PC-3 (cell line): Measurements from ENCODE around the gene CSF1. TPM values are rescaled to one million over a fixed set of nuclear protein-coding genes. Genes with fewer than 3 reads are reported as not detected.

ENCODE experiments used
- ATAC-seq: fragments of 200-7000 bp; cut with Tn5 transposase; 2 replicates; pipeline ENCODE4 v1.9.1; 2020; ENCODE audit warnings: mild to moderate bottlenecking, moderate library complexity
- BruUV-seq: library from RNA; stranded (reverse); fragments of 400-500 nt; replicated peaks from 2 replicates; lab custom pipeline; 2021; lab: Mats Ljungman, UMichigan
- CTCF ChIA-PET: fragments of 300-600 bp; sonication (Branson Sonifier 250); formaldehyde crosslinking; loops from one replicate; lab custom pipeline; 2022; ENCODE audit warnings: antibody characterized with exemption; lab: Charles Lee
- POLR2A ChIA-PET: fragments of 300-600 bp; sonication (Branson Sonifier 250); formaldehyde crosslinking; loops from one replicate; lab custom pipeline; 2022; ENCODE audit warnings: antibody characterized with exemption; ENCODE audit not compliant: unreplicated experiment; lab: Charles Lee
- DNase-seq: peaks from one replicate; pipeline ENCODE4 v3.0.0-alpha.2; 2015
- H2AFZ ChIP-seq: fragments of 300-600 bp; sonication (generic); 2 replicates; pipeline ENCODE4 v1.6.0; 2016; ENCODE audit warnings: antibody characterized with exemption, low read length
- H3F3A ChIP-seq: fragments of 300-600 bp; sonication (generic); one replicate; pipeline ENCODE4 v1.6.0; 2017; ENCODE audit warnings: antibody characterized with exemption, low read length, control low read depth, mild to moderate bottlenecking; ENCODE audit not compliant: unreplicated experiment
- H3K27ac ChIP-seq: fragments of 300-600 bp; sonication (generic); 2 replicates; pipeline ENCODE4 v1.5.1; 2016; ENCODE audit warnings: mild to moderate bottlenecking, low read length
- H3K27me3 ChIP-seq: fragments of 300-600 bp; sonication (generic); 2 replicates; pipeline ENCODE4 v1.6.1; 2016; ENCODE audit warnings: low read length, mixed read lengths
- H3K36me3 ChIP-seq: fragments of 300-600 bp; sonication (generic); 2 replicates; pipeline ENCODE4 v1.6.1; 2016; ENCODE audit warnings: low read depth, mixed run types, low read length, mixed read lengths
- H3K4me1 ChIP-seq: fragments of 300-600 bp; sonication (generic); 2 replicates; pipeline ENCODE4 v1.5.1; 2016; ENCODE audit warnings: low read length; ENCODE audit not compliant: insufficient read depth
- H3K4me2 ChIP-seq: fragments of 300-600 bp; sonication (generic); 2 replicates; pipeline ENCODE4 v1.6.0; 2016; ENCODE audit warnings: low read length
- H3K4me3 ChIP-seq: fragments of 300-600 bp; sonication (generic); 2 replicates; pipeline ENCODE4 v1.5.1; 2016; ENCODE audit warnings: mild to moderate bottlenecking, low read length, mixed read lengths
- H3K79me2 ChIP-seq: fragments of 300-600 bp; sonication (generic); 2 replicates; pipeline ENCODE4 v1.6.1; 2017; ENCODE audit warnings: low read length, mixed read lengths
- H3K9ac ChIP-seq: fragments of 300-600 bp; sonication (generic); 2 replicates; pipeline ENCODE4 v1.6.0; 2016; ENCODE audit warnings: mild to moderate bottlenecking, low read length
- H3K9me2 ChIP-seq: fragments of 300-600 bp; sonication (generic); replicated peaks from 2 replicates; pipeline ENCODE4 v1.6.1; 2016; ENCODE audit warnings: mixed run types, low read length, mixed read lengths
- H3K9me3 ChIP-seq: fragments of 300-600 bp; sonication (generic); 2 replicates; pipeline ENCODE4 v1.6.1; 2016; ENCODE audit warnings: low read length, mixed read lengths
- H4K20me1 ChIP-seq: fragments of 300-600 bp; sonication (generic); 2 replicates; pipeline ENCODE4 v1.6.1; 2016; ENCODE audit warnings: low read length, mixed read lengths
- EZH2 ChIP-seq: fragments of 300-600 bp; sonication (generic); IDR thresholded peaks from one replicate; pipeline ENCODE4 v1.6.1; 2017; ENCODE audit warnings: antibody characterized with exemption, mild to moderate bottlenecking, low read length; ENCODE audit not compliant: unreplicated experiment
- EZH2phosphoT487 ChIP-seq: fragments of 300-600 bp; sonication (generic); IDR thresholded peaks from 2 replicates; pipeline ENCODE4 v1.6.1; 2018; ENCODE audit warnings: mild to moderate bottlenecking, antibody characterized with exemption, low read length, borderline replicate concordance
- intact Hi-C: fragments of 100-400 bp; cut with micrococcal nuclease; formaldehyde crosslinking; loops from 2 replicates; pipeline ENCODE4 v1.9.0; 2023
- total RNA-seq: library from RNA; depleted of rRNA; stranded (reverse); fragments of >200 nt; gene quantifications from 2 replicates; pipeline ENCODE4 v1.2.3, GENCODE V29; 2014
- TF ChIP-seq, protein P1 (sequence below): fragments of 300-600 bp; sonication (generic); conservative IDR thresholded peaks from 2 replicates; pipeline ENCODE4 v1.5.1; 2017; ENCODE audit warnings: antibody characterized with exemption, low read depth, mild to moderate bottlenecking, low read length

Gene CSF1
- total RNA-seq, 1 experiment from 2014 or later = 2.0 TPM

DNA sequence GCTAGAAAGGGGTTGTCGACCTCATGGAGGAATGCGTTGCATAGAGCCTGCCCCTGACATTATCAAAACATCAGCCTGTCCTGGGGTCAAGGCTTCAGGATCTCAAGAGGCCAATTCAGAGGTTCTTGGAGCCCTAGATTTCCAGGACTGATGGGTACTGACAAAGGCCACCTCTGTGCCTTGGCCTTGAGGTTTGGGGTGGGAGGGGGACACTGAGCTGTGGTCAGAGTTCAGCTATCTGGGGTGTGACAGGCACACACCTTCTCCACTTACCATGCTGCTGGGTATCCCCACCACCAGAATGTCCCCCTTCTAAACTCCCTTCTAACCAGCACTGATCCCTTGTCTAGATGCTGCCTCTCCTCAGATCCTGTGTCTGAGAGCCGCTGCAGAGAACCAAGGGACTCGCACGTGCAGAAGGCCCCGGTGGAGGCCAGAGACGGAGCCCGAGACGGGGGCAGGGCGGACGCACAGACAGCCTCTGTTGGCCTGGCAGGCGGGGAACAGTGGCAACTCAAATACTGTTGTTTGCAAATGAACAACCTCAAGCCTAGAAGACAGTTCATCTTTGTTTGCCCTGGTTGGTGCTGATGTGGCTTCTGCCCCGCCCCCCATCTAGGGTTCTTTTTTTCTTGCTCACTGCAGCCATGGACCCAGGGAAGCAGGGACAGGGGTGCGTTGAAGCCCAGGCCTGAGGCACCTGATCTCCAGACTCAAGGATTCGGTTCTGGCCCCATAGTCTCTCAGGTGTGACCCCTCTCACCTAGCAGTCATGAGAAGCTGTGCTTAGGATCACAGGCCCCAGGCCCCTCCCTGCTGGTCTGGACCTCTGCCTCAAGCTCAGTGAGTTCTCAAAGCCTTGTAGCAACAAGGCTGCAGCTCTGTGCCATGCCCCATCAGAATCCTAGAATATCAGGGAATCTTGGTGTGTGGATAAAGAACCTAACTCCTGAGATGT is 28.1 kb upstream of the CSF1 start:
- DNase-seq (no peak), ATAC-seq (no peak)
- no TSS peak for BruUV-seq
- Histone ChIP-seq H3K36me3 (no peaks in the 10 kb centered on the region), H3K9me3 (no peaks in the 10 kb centered on the region), H3K9me2 (no peaks in the 10 kb centered on the region), H3K4me3 (no peak overlapping the region), H3F3A (no peaks in the 10 kb centered on the region), H4K20me1 (no peaks in the 10 kb centered on the region), H2AFZ (no peak overlapping the region), H3K4me2 (no peak overlapping the region), H3K79me2 (no peaks in the 10 kb centered on the region), H3K27me3 (no peaks in the 10 kb centered on the region), H3K4me1 (no peaks in the 10 kb centered on the region), H3K27ac (no peak overlapping the region), H3K9ac (no peak overlapping the region)
- CTCF ChIA-PET = no interaction called here
- intact Hi-C loops = no loop called here
- TF ChIP-seq EZH2phosphoT487 = no peak
- no peak for TF ChIP-seq EZH2
- TF ChIP-seq, protein P1, sequence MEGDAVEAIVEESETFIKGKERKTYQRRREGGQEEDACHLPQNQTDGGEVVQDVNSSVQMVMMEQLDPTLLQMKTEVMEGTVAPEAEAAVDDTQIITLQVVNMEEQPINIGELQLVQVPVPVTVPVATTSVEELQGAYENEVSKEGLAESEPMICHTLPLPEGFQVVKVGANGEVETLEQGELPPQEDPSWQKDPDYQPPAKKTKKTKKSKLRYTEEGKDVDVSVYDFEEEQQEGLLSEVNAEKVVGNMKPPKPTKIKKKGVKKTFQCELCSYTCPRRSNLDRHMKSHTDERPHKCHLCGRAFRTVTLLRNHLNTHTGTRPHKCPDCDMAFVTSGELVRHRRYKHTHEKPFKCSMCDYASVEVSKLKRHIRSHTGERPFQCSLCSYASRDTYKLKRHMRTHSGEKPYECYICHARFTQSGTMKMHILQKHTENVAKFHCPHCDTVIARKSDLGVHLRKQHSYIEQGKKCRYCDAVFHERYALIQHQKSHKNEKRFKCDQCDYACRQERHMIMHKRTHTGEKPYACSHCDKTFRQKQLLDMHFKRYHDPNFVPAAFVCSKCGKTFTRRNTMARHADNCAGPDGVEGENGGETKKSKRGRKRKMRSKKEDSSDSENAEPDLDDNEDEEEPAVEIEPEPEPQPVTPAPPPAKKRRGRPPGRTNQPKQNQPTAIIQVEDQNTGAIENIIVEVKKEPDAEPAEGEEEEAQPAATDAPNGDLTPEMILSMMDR = no peak
- POLR2A ChIA-PET = no interaction called here

DNA sequence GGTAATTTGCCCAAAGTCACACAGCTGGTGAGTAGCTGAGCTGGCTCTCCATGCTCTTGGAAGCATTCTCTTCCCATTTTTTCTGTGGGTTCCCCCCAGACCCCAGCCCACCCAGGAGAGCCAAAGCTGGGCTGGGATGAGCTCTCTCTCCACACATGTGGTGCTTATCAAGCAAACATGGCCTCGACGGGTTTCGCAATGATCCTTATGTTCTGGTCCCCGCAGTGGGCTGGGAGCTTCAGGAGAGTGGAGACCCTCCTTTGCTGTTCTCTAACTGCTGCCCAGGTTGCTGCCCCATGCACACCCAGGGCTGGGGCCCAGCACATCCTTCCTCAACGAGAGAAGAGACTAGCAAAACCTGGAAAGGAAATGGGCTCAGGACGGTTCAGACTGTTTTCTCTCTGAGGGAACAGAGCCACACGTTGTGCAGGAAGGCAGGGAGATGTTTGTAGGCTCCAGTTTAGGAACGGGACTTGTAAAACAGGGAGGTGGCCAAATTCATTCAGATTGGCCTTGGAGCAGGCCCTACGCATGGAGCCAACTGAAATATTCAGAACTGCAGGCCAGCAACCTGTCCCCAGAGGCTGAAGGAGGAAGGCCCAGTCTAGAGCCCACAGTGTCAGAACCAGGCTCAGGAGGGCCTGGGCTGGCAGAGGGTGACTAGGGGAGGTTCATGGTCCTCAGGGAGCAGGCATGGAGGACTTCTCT is 27.2 kb upstream of the CSF1 start:
- DNase-seq (no peak), ATAC-seq (no peak)
- H3K9ac ChIP-seq = no peak overlapping the region
- H3F3A ChIP-seq = no peaks in the 10 kb centered on the region
- H3K27ac ChIP-seq = no peak overlapping the region
- no peak overlapping the region for H3K4me3 ChIP-seq
- no peaks in the 10 kb centered on the region for H3K79me2 ChIP-seq
- H3K27me3 ChIP-seq = no peaks in the 10 kb centered on the region
- intact Hi-C loops = no loop called here
- no peaks in the 10 kb centered on the region for H4K20me1 ChIP-seq
- no peaks in the 10 kb centered on the region for H3K9me3 ChIP-seq
- TF ChIP-seq, protein P1 = no peak
- TF ChIP-seq EZH2phosphoT487 (no peak), EZH2 (no peak)
- H3K4me2 ChIP-seq = no peak overlapping the region
- no TSS peak for BruUV-seq
- no peaks in the 10 kb centered on the region for H3K36me3 ChIP-seq
- H3K9me2 ChIP-seq = no peaks in the 10 kb centered on the region
- POLR2A ChIA-PET = no interaction called here
- H3K4me1 ChIP-seq = no peaks in the 10 kb centered on the region
- CTCF ChIA-PET = no interaction called here
- H2AFZ ChIP-seq = no peak overlapping the region
